H9 (cell line): ENCODE measurements around the gene PACSIN2. TPM values are rescaled to one million over a fixed set of nuclear protein-coding genes. Genes with fewer than 3 reads are reported as not detected.

Source experiments
- DNase-seq: peaks from one replicate; pipeline ENCODE4 v3.0.0-alpha.2; 2017
- H2AFZ ChIP-seq: one replicate; pipeline ENCODE4 v1.6.1; 2013; ENCODE audit warnings: mild to moderate bottlenecking, low read length, control low read depth, moderate library complexity
- H2AK5ac ChIP-seq: 2 replicates; pipeline ENCODE4 v1.6.1; 2013; ENCODE audit warnings: low read length, control low read depth, mixed read lengths; ENCODE audit not compliant: insufficient read length
- H2BK120ac ChIP-seq: one replicate; pipeline ENCODE4 v1.6.1; 2013; ENCODE audit warnings: low read depth, mild to moderate bottlenecking, low read length, control low read depth, inconsistent platforms; ENCODE audit not compliant: poor library complexity, severe bottlenecking
- H2BK12ac ChIP-seq: 2 replicates; pipeline ENCODE4 v1.6.1; 2013; ENCODE audit warnings: low read length, control low read depth, mixed read lengths, low read depth; ENCODE audit not compliant: insufficient read length
- H2BK15ac ChIP-seq: 2 replicates; pipeline ENCODE4 v1.6.1; 2013; ENCODE audit warnings: low read depth, low read length, control low read depth
- H2BK20ac ChIP-seq: one replicate; pipeline ENCODE4 v1.6.1; 2013; ENCODE audit warnings: low read depth, mild to moderate bottlenecking, low read length, control low read depth, inconsistent platforms; ENCODE audit not compliant: poor library complexity, severe bottlenecking
- H2BK5ac ChIP-seq: 2 replicates; pipeline ENCODE4 v1.6.1; 2013; ENCODE audit warnings: low read length, control low read depth, mixed read lengths; ENCODE audit not compliant: insufficient read length
- H3K14ac ChIP-seq: 2 replicates; pipeline ENCODE4 v1.6.1; 2013; ENCODE audit warnings: low read length, control low read depth; ENCODE audit not compliant: insufficient read depth
- H3K18ac ChIP-seq: 2 replicates; pipeline ENCODE4 v1.6.1; 2013; ENCODE audit warnings: low read depth, mild to moderate bottlenecking, mixed read lengths, low read length, control low read depth; ENCODE audit not compliant: insufficient read length
- H3K23ac ChIP-seq: 2 replicates; pipeline ENCODE4 v1.6.1; 2013; ENCODE audit warnings: low read length, control low read depth, mixed read lengths, low read depth; ENCODE audit not compliant: insufficient read length
- H3K23me2 ChIP-seq: 2 replicates; pipeline ENCODE4 v1.6.1; 2013; ENCODE audit warnings: low read depth, mild to moderate bottlenecking, mixed read lengths, low read length, control low read depth; ENCODE audit not compliant: insufficient read length, poor library complexity, severe bottlenecking
- H3K27ac ChIP-seq: 2 replicates; pipeline ENCODE4 v1.5.1; 2013; ENCODE audit warnings: low read length, control low read depth, mixed read lengths, low read depth; ENCODE audit not compliant: insufficient read length
- H3K27me3 ChIP-seq: 2 replicates; pipeline ENCODE4 v1.6.1; 2013; ENCODE audit warnings: low read length, control low read depth, inconsistent platforms; ENCODE audit not compliant: insufficient read depth
- H3K4ac ChIP-seq: 2 replicates; pipeline ENCODE4 v1.6.1; 2013; ENCODE audit warnings: low read depth, mild to moderate bottlenecking, control low read depth, inconsistent platforms, low read length, moderate library complexity
- H3K4me1 ChIP-seq: 2 replicates; pipeline ENCODE4 v1.6.1; 2013; ENCODE audit warnings: low read length, control low read depth, inconsistent platforms; ENCODE audit not compliant: insufficient read depth
- H3K4me2 ChIP-seq: 2 replicates; pipeline ENCODE4 v1.6.1; 2013; ENCODE audit warnings: low read length, control low read depth, mixed read lengths; ENCODE audit not compliant: insufficient read length, insufficient read depth
- H3K56ac ChIP-seq: 2 replicates; pipeline ENCODE4 v1.6.1; 2013; ENCODE audit warnings: low read depth, mild to moderate bottlenecking, mixed read lengths, low read length, control low read depth; ENCODE audit not compliant: insufficient read length
- H3K79me1 ChIP-seq: 2 replicates; pipeline ENCODE4 v1.6.1; 2013; ENCODE audit warnings: low read depth, mild to moderate bottlenecking, moderate library complexity, low read length, control low read depth, inconsistent platforms; ENCODE audit not compliant: insufficient read depth, poor library complexity, severe bottlenecking
- H3K79me2 ChIP-seq: 2 replicates; pipeline ENCODE4 v1.6.1; 2013; ENCODE audit warnings: low read length, control low read depth, inconsistent platforms; ENCODE audit not compliant: insufficient read depth
- H3K9ac ChIP-seq: 2 replicates; pipeline ENCODE4 v1.6.1; 2013; ENCODE audit warnings: low read length, control low read depth, mixed read lengths; ENCODE audit not compliant: insufficient read length; ENCODE audit errors: extremely low read depth
- H3K9me3 ChIP-seq: one replicate; pipeline ENCODE4 v1.6.1; 2013; ENCODE audit warnings: low read depth, low read length, inconsistent platforms; ENCODE audit not compliant: control insufficient read depth
- H3T11ph ChIP-seq: one replicate; pipeline ENCODE4 v1.6.1; 2013; ENCODE audit warnings: mild to moderate bottlenecking, low read length, control low read depth, inconsistent platforms
- H4K20me1 ChIP-seq: one replicate; pipeline ENCODE4 v1.6.1; 2013; ENCODE audit not compliant: control insufficient read depth, insufficient read length, insufficient read depth
- H4K5ac ChIP-seq: 2 replicates; pipeline ENCODE4 v1.6.1; 2013; ENCODE audit warnings: low read depth, mild to moderate bottlenecking, mixed read lengths, low read length, control low read depth; ENCODE audit not compliant: insufficient read length
- H4K8ac ChIP-seq: replicated peaks from 2 replicates; pipeline ENCODE4 v1.6.1; 2013; ENCODE audit warnings: low read length, control low read depth, mixed read lengths, low read depth; ENCODE audit not compliant: insufficient read length
- H4K91ac ChIP-seq: 2 replicates; pipeline ENCODE4 v1.6.1; 2013; ENCODE audit warnings: low read depth, mild to moderate bottlenecking, moderate library complexity, mixed read lengths, low read length, control low read depth; ENCODE audit not compliant: insufficient read length
- H3K27ac Mint-ChIP-seq, 3 experiments: 2 replicates in 2 of 3; 3 replicates in 1 of 3; pipeline ENCODE4 v1.8.0; 2020 to 2021; ENCODE audit warnings: mixed read lengths in 3 of 3, mild to moderate bottlenecking in 1 of 3, moderate library complexity in 1 of 3
- H3K27me3 Mint-ChIP-seq: 2 replicates; pipeline ENCODE4 v1.8.0; 2021; ENCODE audit warnings: low read depth, mild to moderate bottlenecking, moderate library complexity, mixed read lengths
- H3K36me3 Mint-ChIP-seq, 3 experiments: 2 replicates in 2 of 3; 3 replicates in 1 of 3; pipeline ENCODE4 v1.8.0; 2020 to 2021; ENCODE audit warnings: low read depth in 3 of 3, mixed read lengths in 3 of 3; ENCODE audit not compliant: insufficient read depth in 1 of 3
- H3K4me1 Mint-ChIP-seq, 2 experiments: 2 replicates each; pipeline ENCODE4 v1.8.0; 2020; ENCODE audit warnings: mixed read lengths in 2 of 2
- H3K4me3 Mint-ChIP-seq, 2 experiments: 2 replicates in 1 of 2; 3 replicates in 1 of 2; pipeline ENCODE4 v1.8.0; 2020 to 2021; ENCODE audit warnings: mild to moderate bottlenecking in 2 of 2, mixed read lengths in 2 of 2, moderate library complexity in 1 of 2
- H3K9me3 Mint-ChIP-seq, 2 experiments: 2 replicates in 1 of 2; 3 replicates in 1 of 2; pipeline ENCODE4 v1.8.0; 2020; ENCODE audit warnings: mild to moderate bottlenecking in 2 of 2, mixed read lengths in 2 of 2, moderate library complexity in 1 of 2
- WGBS: extraction: QIAGEN DNeasy Blood & Tissue Kit; methylation state at CpG from one replicate; pipeline ENCODE4 v1.1.7; 2013; ENCODE audit warnings: missing lambda C conversion rate, low lambda C conversion rate, mixed read lengths; ENCODE audit not compliant: insufficient read length; ENCODE audit errors: extremely low coverage; 5-methylcytosine and 5-hydroxymethylcytosine counted together
- total RNA-seq: library from RNA; stranded (reverse); gene quantifications from 2 replicates; pipeline ENCODE4 v1.2.1, GENCODE V29; 2021
- TF ChIP-seq, protein P1 (sequence below): fragments of 200-600 bp; sonication (generic); conservative IDR thresholded peaks from 3 replicates; pipeline ENCODE4 v1.8.0; 2021; ENCODE audit warnings: antibody characterized with exemption, mild to moderate bottlenecking

PACSIN2 gene
- total RNA-seq, 1 experiment from 2014 or later: 62.3 TPM

DNA sequence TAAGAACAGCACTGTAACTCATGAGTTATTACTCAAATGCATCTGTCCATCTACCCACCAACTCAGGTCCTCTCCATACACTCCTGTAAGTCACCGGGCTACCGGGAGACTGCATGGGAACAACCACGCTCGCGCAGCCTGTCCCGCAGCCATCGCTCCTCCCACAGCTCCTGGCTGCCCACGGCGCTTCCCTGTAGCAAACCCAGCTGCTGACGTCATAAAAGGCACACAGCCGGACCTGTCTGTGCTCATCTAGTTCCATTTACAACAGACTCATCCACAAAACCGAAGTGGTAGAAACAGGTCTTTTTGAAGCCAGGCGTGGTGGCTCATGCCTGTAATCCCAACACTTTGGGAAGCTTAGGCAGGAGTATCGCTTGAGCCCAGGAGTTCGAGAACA, 23.4 kb upstream of the PACSIN2 start:
- Histone ChIP-seq H2BK15ac (no peak overlapping the region), H3K4ac (no peak overlapping the region), H3K79me2 (no peaks in the 10 kb centered on the region), H2BK5ac (no peak overlapping the region), H3K18ac (no peak overlapping the region), H4K8ac (no peak overlapping the region), H3K9me3 (no peaks in the 10 kb centered on the region), H3K14ac (no peak overlapping the region), H2BK12ac (no peak overlapping the region), H2AFZ (no peak overlapping the region), H3T11ph (no peak overlapping the region), H2BK120ac (no peak overlapping the region), H2AK5ac (no peak overlapping the region), H3K79me1 (no peaks in the 10 kb centered on the region), H4K91ac (no peak overlapping the region), H3K4me1 (no peaks in the 10 kb centered on the region), H3K56ac (no peak overlapping the region), H2BK20ac (no peak overlapping the region), H3K27ac (no peak overlapping the region), H3K23ac (no peak overlapping the region), H3K27me3 (no peaks in the 10 kb centered on the region), H4K20me1 (no peaks in the 10 kb centered on the region), H3K23me2 (peaks cover 2% of the 10 kb centered on the region), H4K5ac (no peak overlapping the region), H3K4me2 (no peak overlapping the region), H3K9ac (no peak overlapping the region)
- Mint-ChIP-seq H3K27ac (0 out of 7 replicates have a peak overlapping the region, but pooled peaks of 1 of the 3 experiments have one; percentile 16), H3K4me3 (no peak overlapping the region), H3K4me1 (peaks cover 8 to 22% of the 10 kb centered on the region in 2 experiments), H3K9me3 (no peaks in the 10 kb centered on the region), H3K36me3 (no peaks in the 10 kb centered on the region), H3K27me3 (no peaks in the 10 kb centered on the region)
- TF ChIP-seq, protein P1, sequence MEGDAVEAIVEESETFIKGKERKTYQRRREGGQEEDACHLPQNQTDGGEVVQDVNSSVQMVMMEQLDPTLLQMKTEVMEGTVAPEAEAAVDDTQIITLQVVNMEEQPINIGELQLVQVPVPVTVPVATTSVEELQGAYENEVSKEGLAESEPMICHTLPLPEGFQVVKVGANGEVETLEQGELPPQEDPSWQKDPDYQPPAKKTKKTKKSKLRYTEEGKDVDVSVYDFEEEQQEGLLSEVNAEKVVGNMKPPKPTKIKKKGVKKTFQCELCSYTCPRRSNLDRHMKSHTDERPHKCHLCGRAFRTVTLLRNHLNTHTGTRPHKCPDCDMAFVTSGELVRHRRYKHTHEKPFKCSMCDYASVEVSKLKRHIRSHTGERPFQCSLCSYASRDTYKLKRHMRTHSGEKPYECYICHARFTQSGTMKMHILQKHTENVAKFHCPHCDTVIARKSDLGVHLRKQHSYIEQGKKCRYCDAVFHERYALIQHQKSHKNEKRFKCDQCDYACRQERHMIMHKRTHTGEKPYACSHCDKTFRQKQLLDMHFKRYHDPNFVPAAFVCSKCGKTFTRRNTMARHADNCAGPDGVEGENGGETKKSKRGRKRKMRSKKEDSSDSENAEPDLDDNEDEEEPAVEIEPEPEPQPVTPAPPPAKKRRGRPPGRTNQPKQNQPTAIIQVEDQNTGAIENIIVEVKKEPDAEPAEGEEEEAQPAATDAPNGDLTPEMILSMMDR: no peak
- WGBS: no CpG with 5 or more reads among the region's 15 CpGs
- no peak for DNase-seq
